DOHH2 (cell line): ENCODE results near the gene ALKBH4.

ENCODE experiments used
- H3F3A ChIP-seq: fragments of 200-600 bp; sonication (generic), shearing (Covaris generic); 2 replicates; pipeline ENCODE4 v1.6.0; 2016; ENCODE audit warnings: antibody characterized with exemption, mild to moderate bottlenecking; ENCODE audit not compliant: control insufficient read depth, insufficient read depth
- H3K27ac ChIP-seq: fragments of 200-600 bp; sonication (generic); 2 replicates; pipeline ENCODE4 v1.5.1; 2014; ENCODE audit warnings: low read depth, mild to moderate bottlenecking, low read length, moderate library complexity
- H3K27me3 ChIP-seq: fragments of 200-600 bp; sonication (generic); 2 replicates; pipeline ENCODE4 v1.6.1; 2014; ENCODE audit warnings: mild to moderate bottlenecking, low read length, mixed read lengths; ENCODE audit not compliant: control insufficient read depth
- H3K36me3 ChIP-seq: fragments of 200-600 bp; sonication (generic); 2 replicates; pipeline ENCODE4 v1.6.1; 2014; ENCODE audit warnings: mild to moderate bottlenecking, low read length, moderate library complexity, mixed read lengths; ENCODE audit not compliant: control insufficient read depth
- H3K4me1 ChIP-seq: fragments of 200-600 bp; sonication (generic); 2 replicates; pipeline ENCODE4 v1.6.1; 2014; ENCODE audit warnings: mild to moderate bottlenecking, low read length, mixed read lengths; ENCODE audit not compliant: control insufficient read depth
- H3K4me2 ChIP-seq: fragments of 200-600 bp; sonication (generic); 2 replicates; pipeline ENCODE4 v1.6.0; 2014; ENCODE audit warnings: mild to moderate bottlenecking, low read length, moderate library complexity
- H3K4me3 ChIP-seq: fragments of 200-600 bp; sonication (generic); 2 replicates; pipeline ENCODE4 v1.5.1; 2014; ENCODE audit warnings: mild to moderate bottlenecking, low read length, mixed read lengths
- H3K79me2 ChIP-seq: fragments of 200-600 bp; sonication (generic); 2 replicates; pipeline ENCODE4 v1.6.1; 2014; ENCODE audit warnings: mild to moderate bottlenecking, low read length, mixed read lengths; ENCODE audit not compliant: control insufficient read depth
- H3K9me2 ChIP-seq: fragments of 200-600 bp; sonication (generic); replicated peaks from 2 replicates; pipeline ENCODE4 v1.6.1; 2014; ENCODE audit warnings: mild to moderate bottlenecking, low read length, mixed read lengths; ENCODE audit not compliant: control insufficient read depth
- H3K9me3 ChIP-seq: fragments of 200-600 bp; sonication (generic); 2 replicates; pipeline ENCODE4 v1.6.1; 2014; ENCODE audit warnings: antibody characterized with exemption, low read length, mixed read lengths; ENCODE audit not compliant: control insufficient read depth, insufficient read depth
- H4K20me1 ChIP-seq: fragments of 200-600 bp; sonication (generic); 2 replicates; pipeline ENCODE4 v1.6.0; 2014; ENCODE audit warnings: low read depth, mild to moderate bottlenecking, antibody characterized with exemption, low read length, moderate library complexity; ENCODE audit not compliant: control insufficient read depth, insufficient read depth
- CTCF ChIP-seq: fragments of 200-600 bp; sonication (generic); IDR thresholded peaks from one replicate; pipeline ENCODE4 v1.5.1; 2014; ENCODE audit warnings: antibody characterized with exemption, mild to moderate bottlenecking, low read depth, low read length; ENCODE audit not compliant: poor library complexity, severe bottlenecking
- EZH2phosphoT487 ChIP-seq: fragments of 200-600 bp; sonication (generic); IDR thresholded peaks from 2 replicates; pipeline ENCODE4 v1.6.1; 2017; ENCODE audit warnings: borderline replicate concordance, mild to moderate bottlenecking, antibody characterized with exemption, low read length, moderate library complexity, mixed read lengths

The ALKBH4 gene

GRCh38 chr7:102439963-102440795, 24.5 kb downstream of the ALKBH4 start:
- Histone ChIP-seq H3K4me1 (peaks cover 91% of the 10 kb centered on the region), H3K9me3 (no peaks in the 10 kb centered on the region), H3K4me3 (peak overlapping the region; percentile 46), H3K79me2 (peaks cover 59% of the 10 kb centered on the region), H3K9me2 (no peaks in the 10 kb centered on the region), H3K27me3 (no peaks in the 10 kb centered on the region), H4K20me1 (no peaks in the 10 kb centered on the region; the same call in 1 of the 2 replicates), H3K36me3 (peaks cover 84% of the 10 kb centered on the region), H3F3A (peaks cover 49% of the 10 kb centered on the region), H3K27ac (peak overlapping the region; percentile 98), H3K4me2 (peak overlapping the region; percentile 68)
- TF ChIP-seq CTCF, result no peak
- no peak for TF ChIP-seq EZH2phosphoT487

GRCh38 chr7:102436118-102436517, 28.5 kb downstream of the ALKBH4 start:
- H3K4me1 ChIP-seq, result peaks cover 81% of the 10 kb centered on the region
- H3K36me3 ChIP-seq, result peaks cover 73% of the 10 kb centered on the region
- H3K79me2 ChIP-seq, result peaks cover 63% of the 10 kb centered on the region
- H3K9me2 ChIP-seq, result no peaks in the 10 kb centered on the region
- TF ChIP-seq CTCF (no peak), EZH2phosphoT487 (no peak)
- peak overlapping the region; percentile 78 for H3K4me3 ChIP-seq
- peaks cover 38% of the 10 kb centered on the region for H3F3A ChIP-seq
- no peaks in the 10 kb centered on the region for H3K9me3 ChIP-seq
- no peaks in the 10 kb centered on the region for H3K27me3 ChIP-seq
- H4K20me1 ChIP-seq, result no peaks in the 10 kb centered on the region; the same call in 1 of the 2 replicates
- H3K27ac ChIP-seq, result peak overlapping the region; percentile 76
- peak overlapping the region; percentile 93 for H3K4me2 ChIP-seq

GRCh38 chr7:102434039-102434486, 30.6 kb downstream of the ALKBH4 start:
- Histone ChIP-seq H3K36me3 (peaks cover 53% of the 10 kb centered on the region), H3K4me2 (peak overlapping the region; percentile 93), H3K9me3 (no peaks in the 10 kb centered on the region), H3K4me3 (peak overlapping the region; percentile 78), H3K9me2 (no peaks in the 10 kb centered on the region), H3K79me2 (peaks cover 54% of the 10 kb centered on the region), H3K27me3 (no peaks in the 10 kb centered on the region), H4K20me1 (no peaks in the 10 kb centered on the region; the same call in 1 of the 2 replicates), H3K27ac (peak overlapping the region; percentile 76), H3F3A (peaks cover 24% of the 10 kb centered on the region), H3K4me1 (peaks cover 83% of the 10 kb centered on the region)
- TF ChIP-seq CTCF (no peak), EZH2phosphoT487 (no peak)
